Right ventricle myocardium superior (tissue), 1 donor: ENCODE results near the gene ARID5B. TPM values are rescaled to one million over a fixed set of nuclear protein-coding genes. Genes with fewer than 3 reads are reported as not detected.
A peak's percentile ranks its signal among the peaks of the same experiment; 100 is the strongest.
"Not testable (repeated sequence)": the region's sequence is repeated elsewhere in the genome, so short reads cannot be mapped to it uniquely, and the experiment has no call there.

Source experiments
- ATAC-seq: fragments of 200-7000 bp; cut with Tn5 transposase; one replicate; pipeline ENCODE4 v1.9.1; 2020; ENCODE audit warnings: mild to moderate bottlenecking; ENCODE audit not compliant: poor library complexity
- DNase-seq: peaks from one replicate; pipeline ENCODE4 v3.0.0-alpha.2; 2020
- intact Hi-C: fragments of 100-400 bp; cut with DNase I; formaldehyde crosslinking; loops from one replicate; pipeline ENCODE4 v1.11.2; 2022
- total RNA-seq: library from RNA; stranded (reverse); fragmentation: NEBNext Ultra II Directional; extraction: Animal tissue kit (Norgen Biotek cat#: 25700); gene quantifications from one replicate; pipeline ENCODE4 v1.2.1, GENCODE V29; 2021
- donor health status: DM: no; HTN: yes; CAD: no; lungs with severe emphysema.

The ARID5B gene
- total RNA-seq, 1 donor from 2014 or later: 13.2 TPM

GRCh38 chr10:61974601-61975390 is 73.3 kb downstream of the ARID5B start:
- DNase-seq: peak; percentile 73
- intact Hi-C loops: no loop called here

GRCh38 chr10:61975391-61975932 is 74.0 kb downstream of the ARID5B start:
- ATAC-seq (peak; percentile 72), DNase-seq (no peak)
- intact Hi-C loops: no loop called here

More at GRCh38 chr10:61974601-61975390, 73.3 kb downstream of the ARID5B start:
- ATAC-seq: peak; percentile 71

GRCh38 chr10:61976951-61977721 is 75.6 kb downstream of the ARID5B start:
- ATAC-seq, intact Hi-C loops: not testable (repeated sequence)

GRCh38 chr10:61978965-61979364 is 77.5 kb downstream of the ARID5B start:
- intact Hi-C loops: no loop called here
- ATAC-seq (peak; percentile 49), DNase-seq (peak; percentile 52)

More at GRCh38 chr10:61976951-61977721, 75.6 kb downstream of the ARID5B start:
- DNase-seq: not testable (repeated sequence)

GRCh38 chr10:61981460-61981859 is 80.0 kb downstream of the ARID5B start:
- intact Hi-C loops: no loop called here
- no peak for ATAC-seq

GRCh38 chr10:61983255-61983654 is 81.8 kb downstream of the ARID5B start:
- ATAC-seq (no peak), DNase-seq (no peak)
- intact Hi-C loops: no loop called here

More at GRCh38 chr10:61981460-61981859, 80.0 kb downstream of the ARID5B start:
- DNase-seq: no peak

GRCh38 chr10:61984803-61985418 is 83.4 kb downstream of the ARID5B start:
- intact Hi-C loops: no loop called here
- ATAC-seq (no peak), DNase-seq (no peak)

- ATAC-seq: no peak
Observed at GRCh38 chr10:61985715-61986114, 84.2 kb downstream of the ARID5B start.

GRCh38 chr10:61986382-61986781 is 84.9 kb downstream of the ARID5B start:
- intact Hi-C loops: no loop called here
- DNase-seq: no peak
- no peak for ATAC-seq

More at GRCh38 chr10:61985715-61986114, 84.2 kb downstream of the ARID5B start:
- intact Hi-C loops: no loop called here
- no peak for DNase-seq

GRCh38 chr10:61986788-61987492 is 85.4 kb downstream of the ARID5B start:
- intact Hi-C loops: no loop called here
- DNase-seq: no peak
- no peak for ATAC-seq

GRCh38 chr10:61987537-61987936 is 86.0 kb downstream of the ARID5B start:
- DNase-seq (no peak), ATAC-seq (no peak)
- intact Hi-C loops: no loop called here

- intact Hi-C loops: no loop called here
- ATAC-seq: peak; percentile 18
- DNase-seq: no peak
Observed at GRCh38 chr10:61987951-61988379, 86.5 kb downstream of the ARID5B start.

GRCh38 chr10:61989995-61990760 is 88.7 kb downstream of the ARID5B start:
- DNase-seq: no peak
- ATAC-seq: no peak
- intact Hi-C loops: loop anchor here (10.0 kb wide), 1 partner anchor 85 kb away; the partner anchor contains the start of gene ARID5B

- no peak for DNase-seq
- intact Hi-C loops: loop anchor here (10.0 kb wide), 1 partner anchor 86 kb away; the partner anchor contains the start of gene ARID5B
Observed at GRCh38 chr10:61990761-61991135, 89.2 kb downstream of the ARID5B start.

GRCh38 chr10:61991166-61991565 is 89.7 kb downstream of the ARID5B start:
- ATAC-seq (no peak), DNase-seq (no peak)
- intact Hi-C loops: loop anchor here (10.0 kb wide), 1 partner anchor 86 kb away; the partner anchor contains the start of gene ARID5B

More at GRCh38 chr10:61990761-61991135, 89.2 kb downstream of the ARID5B start:
- no peak for ATAC-seq

GRCh38 chr10:61992059-61992460 is 90.6 kb downstream of the ARID5B start:
- intact Hi-C loops: loop anchor here (10.0 kb wide), 1 partner anchor 87 kb away; the partner anchor contains the start of gene ARID5B
- ATAC-seq (peak; percentile 55), DNase-seq (no peak)
